Liver (tissue), 3 donors: ENCODE measurements around the gene SLC6A5.
A peak's percentile ranks its signal among the peaks of the same experiment; 100 is the strongest.

Source experiments
- EGR1 ChIP-seq, 2 donors: IDR thresholded peaks; 2 replicates each; pipeline ENCODE4 v1.6.1; 2016 to 2018; ENCODE audit warnings: antibody characterized with exemption in 2 of 2, low read depth in 2 of 2
- HNF4A ChIP-seq, 2 donors: conservative IDR thresholded peaks; 2 replicates each; pipeline ENCODE4 v1.6.1; 2016; ENCODE audit warnings: antibody characterized with exemption in 2 of 2, mild to moderate bottlenecking in 2 of 2
- JUND ChIP-seq, 2 donors: IDR thresholded peaks; 2 replicates each; pipeline ENCODE4 v1.6.1; 2016; ENCODE audit warnings: antibody characterized with exemption in 2 of 2
- RAD21 ChIP-seq, 2 donors: IDR thresholded peaks; 2 replicates each; pipeline ENCODE4 v1.6.1; 2016; ENCODE audit warnings: antibody characterized with exemption in 2 of 2, mild to moderate bottlenecking in 2 of 2
- RXRA ChIP-seq, 2 donors: IDR thresholded peaks; 2 replicates each; pipeline ENCODE4 v1.6.1; 2017 to 2018; ENCODE audit warnings: antibody characterized with exemption in 2 of 2, mild to moderate bottlenecking in 1 of 2
- SP1 ChIP-seq: IDR thresholded peaks from 2 replicates; pipeline ENCODE4 v1.6.1; 2018; ENCODE audit warnings: antibody characterized with exemption, mild to moderate bottlenecking
- TAF1 ChIP-seq: conservative IDR thresholded peaks from 2 replicates; pipeline ENCODE4 v1.6.1; 2016; ENCODE audit warnings: antibody characterized with exemption, mild to moderate bottlenecking
- YY1 ChIP-seq: IDR thresholded peaks from 2 replicates; pipeline ENCODE4 v1.6.1; 2016; ENCODE audit warnings: antibody characterized with exemption, mild to moderate bottlenecking
- TF ChIP-seq, protein P1 (sequence below): fragments of 150-350 bp; IDR thresholded peaks from 2 replicates; pipeline ENCODE4 v1.5.1; 2017; ENCODE audit warnings: improper control_type of control experiment, low read depth, low read length; ENCODE audit not compliant: missing input control
- TF ChIP-seq, protein P2 (sequence below): IDR thresholded peaks from 2 replicates; pipeline ENCODE4 v1.6.1; 2016; ENCODE audit warnings: antibody characterized with exemption
- donor health status: healthy.
- donor health status: healthy.

GRCh38 chr11:20671856-20672546 lies 72.6 kb downstream of the SLC6A5 start:
- no peak for TF ChIP-seq EGR1 (IDR thresholded peaks at IDR 0.05; ENCODE audit: low read depth in 2 of 2)
- TF ChIP-seq, protein P1, sequence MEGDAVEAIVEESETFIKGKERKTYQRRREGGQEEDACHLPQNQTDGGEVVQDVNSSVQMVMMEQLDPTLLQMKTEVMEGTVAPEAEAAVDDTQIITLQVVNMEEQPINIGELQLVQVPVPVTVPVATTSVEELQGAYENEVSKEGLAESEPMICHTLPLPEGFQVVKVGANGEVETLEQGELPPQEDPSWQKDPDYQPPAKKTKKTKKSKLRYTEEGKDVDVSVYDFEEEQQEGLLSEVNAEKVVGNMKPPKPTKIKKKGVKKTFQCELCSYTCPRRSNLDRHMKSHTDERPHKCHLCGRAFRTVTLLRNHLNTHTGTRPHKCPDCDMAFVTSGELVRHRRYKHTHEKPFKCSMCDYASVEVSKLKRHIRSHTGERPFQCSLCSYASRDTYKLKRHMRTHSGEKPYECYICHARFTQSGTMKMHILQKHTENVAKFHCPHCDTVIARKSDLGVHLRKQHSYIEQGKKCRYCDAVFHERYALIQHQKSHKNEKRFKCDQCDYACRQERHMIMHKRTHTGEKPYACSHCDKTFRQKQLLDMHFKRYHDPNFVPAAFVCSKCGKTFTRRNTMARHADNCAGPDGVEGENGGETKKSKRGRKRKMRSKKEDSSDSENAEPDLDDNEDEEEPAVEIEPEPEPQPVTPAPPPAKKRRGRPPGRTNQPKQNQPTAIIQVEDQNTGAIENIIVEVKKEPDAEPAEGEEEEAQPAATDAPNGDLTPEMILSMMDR: peak; percentile 7
- TF ChIP-seq HNF4A (conservative IDR thresholded peaks at IDR 0.05): no peak
- TF ChIP-seq YY1: no peak
- TF ChIP-seq RXRA (IDR thresholded peaks at IDR 0.05): no peak
- TF ChIP-seq TAF1: no peak
- TF ChIP-seq RAD21 (IDR thresholded peaks at IDR 0.05): no peak
- TF ChIP-seq SP1: no peak
- TF ChIP-seq, protein P2, sequence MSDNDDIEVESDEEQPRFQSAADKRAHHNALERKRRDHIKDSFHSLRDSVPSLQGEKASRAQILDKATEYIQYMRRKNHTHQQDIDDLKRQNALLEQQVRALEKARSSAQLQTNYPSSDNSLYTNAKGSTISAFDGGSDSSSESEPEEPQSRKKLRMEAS: no peak
- no peak for TF ChIP-seq JUND (IDR thresholded peaks at IDR 0.05)
